ENCODE measurements around the gene FAM210B. TPM values are rescaled to one million over a fixed set of nuclear protein-coding genes. Genes with fewer than 3 reads are reported as not detected.

The FAM210B gene
- 10 to 100 TPM; 62.6 to 100.0 (median 80.8) TPM for total RNA-seq

DNA sequence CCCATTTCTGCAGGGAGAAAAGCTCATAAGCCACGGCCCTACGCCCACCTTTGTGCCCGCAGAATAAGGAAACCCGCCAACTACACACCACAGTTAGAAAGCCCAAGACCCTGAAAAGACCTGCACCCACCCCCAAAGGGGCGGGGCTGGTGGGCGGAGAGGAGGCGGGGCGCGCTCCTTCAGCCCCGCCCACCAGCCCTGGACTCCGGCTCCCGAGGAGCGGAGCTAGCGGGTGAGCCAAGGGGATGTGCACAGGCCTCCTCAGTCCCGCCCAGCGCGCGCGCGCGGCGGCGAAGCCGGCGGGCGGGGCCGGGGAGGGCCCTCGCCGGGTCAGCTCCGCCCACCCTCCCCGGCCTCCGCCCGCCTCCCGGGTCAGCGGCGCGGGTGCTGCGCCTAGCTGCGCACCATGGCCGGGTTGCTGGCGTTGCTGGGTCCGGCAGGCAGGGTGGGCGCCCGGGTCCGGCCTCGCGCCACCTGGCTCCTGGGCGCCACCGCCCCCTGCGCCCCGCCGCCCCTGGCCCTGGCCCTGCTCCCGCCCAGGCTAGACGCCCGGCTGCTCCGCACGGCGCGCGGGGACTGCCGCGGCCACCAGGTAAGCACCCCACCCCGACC lies at the start of gene FAM210B:
Gene FAM210B, plus strand, starts transcription at position 375 of the 612 bp plus-strand sequence. Its CDS starts 32 bp downstream, at position 407.
- TF ChIP-seq POLR2A (IDR thresholded peaks at IDR 0.05) (no peak), POLR2AphosphoS5 (IDR thresholded peaks at IDR 0.05) (no peak)
- DNase-seq (ENCODE audit: low spot score in 2 of 2), result peak; percentile 79 to 87
- Histone ChIP-seq H3K27me3 (no peaks in the 10 kb centered on the region), H3K36me3 (no peaks in the 10 kb centered on the region), H3K9me3 (no peaks in the 10 kb centered on the region), H3K4me1 (peaks cover 7 to 9% of the 10 kb centered on the region in 2 donors), H3K27ac (peak within 1 kb of the TSS; percentile 89), H3K4me3 (peak within 1 kb of the TSS; percentile 84 to 93 (median 90))
- intact Hi-C loops (cut with DNase I; ENCODE audit: low total_unique reads), result no loop called here

DNA sequence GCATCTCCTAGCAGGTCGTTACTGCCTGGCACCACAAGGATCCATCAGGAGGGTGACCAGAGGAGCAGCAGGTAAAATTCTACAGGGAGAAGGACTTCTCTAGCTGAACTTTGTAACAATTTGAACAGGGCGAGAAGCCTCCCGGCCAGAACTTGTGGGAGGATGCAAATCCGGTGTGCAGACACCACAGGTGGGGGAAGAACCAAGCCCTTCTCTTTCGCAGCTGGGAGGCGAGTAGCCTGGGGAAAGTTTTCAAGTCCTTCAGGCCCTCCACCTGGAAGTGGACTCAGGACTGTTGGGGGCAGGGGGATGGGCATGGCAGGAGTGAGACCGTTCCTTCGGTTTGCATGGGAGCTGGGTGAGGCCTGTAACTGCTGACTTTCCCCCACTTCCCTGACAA lies 42.7 kb upstream of the FAM210B start:
- no peak for DNase-seq (ENCODE audit: low spot score in 2 of 2)
- no peaks in the 10 kb centered on the region for H3K36me3 ChIP-seq
- H3K9me3 ChIP-seq, result no peaks in the 10 kb centered on the region
- TF ChIP-seq POLR2A (IDR thresholded peaks at IDR 0.05), result no peak
- TF ChIP-seq, protein P1, sequence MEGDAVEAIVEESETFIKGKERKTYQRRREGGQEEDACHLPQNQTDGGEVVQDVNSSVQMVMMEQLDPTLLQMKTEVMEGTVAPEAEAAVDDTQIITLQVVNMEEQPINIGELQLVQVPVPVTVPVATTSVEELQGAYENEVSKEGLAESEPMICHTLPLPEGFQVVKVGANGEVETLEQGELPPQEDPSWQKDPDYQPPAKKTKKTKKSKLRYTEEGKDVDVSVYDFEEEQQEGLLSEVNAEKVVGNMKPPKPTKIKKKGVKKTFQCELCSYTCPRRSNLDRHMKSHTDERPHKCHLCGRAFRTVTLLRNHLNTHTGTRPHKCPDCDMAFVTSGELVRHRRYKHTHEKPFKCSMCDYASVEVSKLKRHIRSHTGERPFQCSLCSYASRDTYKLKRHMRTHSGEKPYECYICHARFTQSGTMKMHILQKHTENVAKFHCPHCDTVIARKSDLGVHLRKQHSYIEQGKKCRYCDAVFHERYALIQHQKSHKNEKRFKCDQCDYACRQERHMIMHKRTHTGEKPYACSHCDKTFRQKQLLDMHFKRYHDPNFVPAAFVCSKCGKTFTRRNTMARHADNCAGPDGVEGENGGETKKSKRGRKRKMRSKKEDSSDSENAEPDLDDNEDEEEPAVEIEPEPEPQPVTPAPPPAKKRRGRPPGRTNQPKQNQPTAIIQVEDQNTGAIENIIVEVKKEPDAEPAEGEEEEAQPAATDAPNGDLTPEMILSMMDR (IDR thresholded peaks at IDR 0.05), result no peak
- TF ChIP-seq POLR2AphosphoS5 (IDR thresholded peaks at IDR 0.05), result no peak
- no peaks in the 10 kb centered on the region for H3K4me1 ChIP-seq
- no peak overlapping the region for H3K27ac ChIP-seq
- intact Hi-C loops (cut with DNase I; ENCODE audit: low total_unique reads), result no loop called here
- no peaks in the 10 kb centered on the region for H3K27me3 ChIP-seq
- H3K4me3 ChIP-seq, result no peak overlapping the region

DNA sequence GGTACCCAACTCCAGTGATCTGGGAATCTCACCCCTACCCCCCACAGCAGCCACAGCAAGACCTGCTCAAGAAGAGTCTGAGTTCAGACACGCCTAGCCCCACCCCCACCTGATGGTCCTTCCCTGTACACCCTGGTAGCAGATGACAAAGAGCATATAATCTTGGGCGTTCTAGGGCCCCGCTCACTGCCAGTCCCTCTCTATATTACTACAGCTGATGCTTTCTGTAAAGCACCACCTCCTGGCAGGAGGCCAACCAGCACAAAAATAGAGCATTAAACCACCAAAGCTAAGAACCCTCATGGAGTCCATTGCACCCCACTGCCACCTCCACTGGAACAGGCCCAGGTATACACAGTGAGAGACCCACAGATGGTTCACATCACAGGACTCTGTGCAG lies 42.3 kb upstream of the FAM210B start:
- Histone ChIP-seq H3K4me1 (no peaks in the 10 kb centered on the region), H3K9me3 (no peaks in the 10 kb centered on the region), H3K27ac (no peak overlapping the region), H3K4me3 (no peak overlapping the region), H3K27me3 (no peaks in the 10 kb centered on the region), H3K36me3 (no peaks in the 10 kb centered on the region)
- DNase-seq (ENCODE audit: low spot score in 2 of 2), result no peak
- intact Hi-C loops (cut with DNase I; ENCODE audit: low total_unique reads), result no loop called here
- TF ChIP-seq, protein P1 (IDR thresholded peaks at IDR 0.05), result no peak
- TF ChIP-seq POLR2A (IDR thresholded peaks at IDR 0.05) (no peak), POLR2AphosphoS5 (IDR thresholded peaks at IDR 0.05) (no peak)

DNA sequence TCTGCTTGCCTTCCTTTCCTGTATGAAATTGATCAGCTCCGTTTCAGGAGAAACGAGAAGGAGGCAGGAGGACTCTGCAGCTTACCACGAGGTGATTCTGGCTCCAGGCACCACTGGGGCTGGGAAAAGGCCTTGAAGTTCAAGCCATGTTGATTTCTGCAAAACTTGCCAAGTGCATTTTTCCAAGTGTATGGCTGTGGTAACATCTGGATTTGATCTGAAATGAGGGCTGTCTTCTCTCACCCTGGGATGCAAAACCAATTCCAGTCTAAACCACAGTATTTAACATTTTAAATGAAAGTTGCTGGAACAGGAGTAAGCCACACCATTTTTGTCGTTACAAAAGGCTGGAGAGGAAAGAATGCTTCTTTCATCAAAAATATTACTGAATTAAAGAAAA lies 36.1 kb upstream of the FAM210B start:
- Histone ChIP-seq H3K27ac (no peak overlapping the region), H3K4me3 (no peak overlapping the region), H3K36me3 (no peaks in the 10 kb centered on the region), H3K4me1 (no peaks in the 10 kb centered on the region), H3K27me3 (no peaks in the 10 kb centered on the region), H3K9me3 (no peaks in the 10 kb centered on the region)
- intact Hi-C loops (cut with DNase I; ENCODE audit: low total_unique reads), result no loop called here
- TF ChIP-seq POLR2AphosphoS5 (IDR thresholded peaks at IDR 0.05) (no peak), POLR2A (IDR thresholded peaks at IDR 0.05) (no peak)
- TF ChIP-seq, protein P1 (IDR thresholded peaks at IDR 0.05), result no peak
- DNase-seq (ENCODE audit: low spot score in 2 of 2), result no peak

GRCh38 chr20:56323206-56323605 lies 35.6 kb upstream of the FAM210B start:
- Histone ChIP-seq H3K4me3 (no peak overlapping the region), H3K9me3 (no peaks in the 10 kb centered on the region), H3K27me3 (no peaks in the 10 kb centered on the region), H3K4me1 (no peaks in the 10 kb centered on the region), H3K27ac (no peak overlapping the region), H3K36me3 (no peaks in the 10 kb centered on the region)
- DNase-seq (ENCODE audit: low spot score in 2 of 2), result no peak
- intact Hi-C loops (cut with DNase I; ENCODE audit: low total_unique reads), result no loop called here
- TF ChIP-seq POLR2AphosphoS5 (IDR thresholded peaks at IDR 0.05), result no peak
- TF ChIP-seq POLR2A (IDR thresholded peaks at IDR 0.05), result no peak
- TF ChIP-seq, protein P1 (IDR thresholded peaks at IDR 0.05), result no peak
